ENCODE measurements around the gene SNRNP70. TPM values are rescaled to one million over a fixed set of nuclear protein-coding genes. Genes with fewer than 3 reads are reported as not detected.

Gene SNRNP70
- total and polyA plus RNA-seq, 2 of the 13 experiments (the other 11 are each of a cell fraction or from before 2014, with no cell fraction given): 150 to 210 TPM

GRCh38 chr19:49085020-49085867 lies at the start of gene SNRNP70 (continued):
- peak; percentile 83 for TF ChIP-seq ARID3A (IDR thresholded peaks at IDR 0.05; ENCODE audit: low read depth, low read length)
- TF ChIP-seq SETDB1 (CRISPR knock-in tag; IDR thresholded peaks at IDR 0.05; ENCODE audit: borderline replicate concordance): no peak
- TF ChIP-seq ZNF746 (CRISPR knock-in tag; IDR thresholded peaks at IDR 0.05): no peak; the same call in 1 of the 2 replicates
- peak; percentile 90; the same call in 1 of the 2 replicates for TF ChIP-seq KAT7 (CRISPR knock-in tag; IDR thresholded peaks at IDR 0.05; ENCODE audit: borderline replicate concordance)
- TF ChIP-seq ZNF280B (CRISPR knock-in tag; IDR thresholded peaks at IDR 0.05; ENCODE audit: borderline replicate concordance): peak; percentile 93
- no peak for TF ChIP-seq ZFP62 (CRISPR knock-in tag; IDR thresholded peaks at IDR 0.05)
- TF ChIP-seq ZBTB44 (CRISPR knock-in tag; IDR thresholded peaks at IDR 0.05): 0 out of 2 replicates have a peak, but pooled peaks have one; percentile 69
- no peak for TF ChIP-seq PRMT3 (CRISPR knock-in tag; IDR thresholded peaks at IDR 0.05; ENCODE audit: borderline replicate concordance, low read depth)
- TF ChIP-seq MTF1 (CRISPR knock-in tag; IDR thresholded peaks at IDR 0.05): no peak; the same call in 1 of the 2 replicates
- peak; percentile 86; the same call in 1 of the 2 replicates for TF ChIP-seq ZSCAN30 (CRISPR knock-in tag; IDR thresholded peaks at IDR 0.05)
- peak; percentile 85; the same call in 1 of the 2 replicates for TF ChIP-seq SNAI1 (CRISPR knock-in tag; IDR thresholded peaks at IDR 0.05; ENCODE audit: borderline replicate concordance)
- TF ChIP-seq KAT8 (CRISPR knock-in tag; IDR thresholded peaks at IDR 0.05): peak; percentile 97
- TF ChIP-seq NFATC3 (CRISPR knock-in tag; IDR thresholded peaks at IDR 0.05): no peak
- peak; percentile 89 for TF ChIP-seq SRY (CRISPR knock-in tag; IDR thresholded peaks at IDR 0.05)
- peak; percentile 73 for TF ChIP-seq KLF12 (CRISPR knock-in tag; IDR thresholded peaks at IDR 0.05; ENCODE audit: borderline replicate concordance)
- peak; percentile 100 for TF ChIP-seq ZFX (CRISPR knock-in tag; IDR thresholded peaks at IDR 0.05; ENCODE audit: low read depth)
- 0 out of 2 replicates have a peak, but pooled peaks have one; percentile 6 for TF ChIP-seq BATF2 (CRISPR knock-in tag; IDR thresholded peaks at IDR 0.05)
- peak; percentile 74 for TF ChIP-seq U2AF1 (optimal IDR thresholded peaks at IDR 0.05; ENCODE audit: low read depth, low read length)
- 0 out of 2 replicates have a peak, but pooled peaks have one; percentile 28 for TF ChIP-seq SOX5 (CRISPR knock-in tag; IDR thresholded peaks at IDR 0.05; ENCODE audit: borderline replicate concordance)
- TF ChIP-seq ASH2L (IDR thresholded peaks at IDR 0.05; ENCODE audit: insufficient read length, low read depth, low read length): peak; percentile 77
- TF ChIP-seq YEATS2 (CRISPR knock-in tag; IDR thresholded peaks at IDR 0.05; ENCODE audit: borderline replicate concordance): peak; percentile 95
- TF ChIP-seq TOPORS (CRISPR knock-in tag; IDR thresholded peaks at IDR 0.05): no peak
